GM19023 (cell line): ENCODE measurements around the gene KCNK17.

ENCODE experiments used
- ATAC-seq: cut with Tn5 transposase; IDR thresholded peaks from one replicate; pipeline ENCODE4 v1.9.1; 2021; ENCODE audit warnings: mild to moderate bottlenecking, moderate library complexity; ENCODE audit not compliant: unreplicated experiment

Gene KCNK17

DNA sequence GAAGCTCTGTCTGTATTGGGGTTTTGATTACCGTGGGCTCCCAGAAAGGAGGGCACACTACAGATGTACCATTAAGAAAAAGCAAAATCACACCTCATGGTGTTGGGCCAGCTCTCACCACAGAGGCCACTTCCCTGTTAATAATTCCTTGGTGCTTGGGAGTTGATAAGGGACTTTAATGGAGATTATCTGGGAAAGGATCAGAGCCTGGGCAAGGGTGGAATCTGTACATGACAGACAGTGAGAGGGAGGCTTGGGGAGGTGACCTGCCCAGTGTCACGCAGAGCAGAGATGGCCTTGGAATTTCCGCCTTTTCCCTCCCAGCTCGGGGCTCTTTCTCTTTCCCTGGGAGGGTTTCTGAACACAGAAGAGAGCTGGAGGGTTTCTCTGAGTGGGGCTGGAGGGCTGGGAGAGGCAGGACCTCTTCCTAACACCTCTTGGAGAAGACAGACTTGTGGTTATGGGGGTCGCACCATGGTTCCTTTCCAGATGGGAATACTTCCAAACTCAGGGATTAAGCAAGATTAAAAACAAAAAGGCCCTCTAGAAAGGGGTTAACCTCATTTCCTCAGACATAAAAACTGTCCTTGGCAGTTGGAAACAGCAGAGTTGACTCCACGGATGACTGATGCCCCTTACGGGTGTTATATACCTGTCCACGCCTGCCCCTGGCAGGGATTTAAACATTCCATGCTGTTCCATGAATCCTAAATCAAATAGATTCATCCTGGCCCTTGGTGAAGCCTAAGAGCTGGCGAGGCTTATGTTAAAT is 25.1 kb upstream of the KCNK17 start:
- no peak for ATAC-seq

DNA sequence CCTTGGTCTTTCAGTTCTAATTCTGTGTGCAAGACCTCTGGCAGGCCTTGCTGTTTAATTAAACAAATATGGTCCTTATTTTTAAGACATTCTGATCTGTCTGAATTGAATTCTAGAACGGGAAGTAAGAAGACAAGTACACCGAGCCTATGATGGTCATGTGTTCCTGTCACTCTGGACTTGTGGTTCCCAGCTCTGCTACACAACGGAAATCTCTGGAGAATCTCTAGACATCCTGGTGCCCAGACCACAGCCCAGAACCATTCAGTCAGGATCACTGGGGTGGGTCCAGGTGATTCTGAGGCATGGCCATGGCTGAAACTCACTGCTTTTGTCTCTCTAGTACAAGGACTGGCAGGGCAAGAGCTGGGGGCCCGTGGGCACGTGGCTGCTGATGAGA is 24.2 kb upstream of the KCNK17 start:
- no peak for ATAC-seq

DNA sequence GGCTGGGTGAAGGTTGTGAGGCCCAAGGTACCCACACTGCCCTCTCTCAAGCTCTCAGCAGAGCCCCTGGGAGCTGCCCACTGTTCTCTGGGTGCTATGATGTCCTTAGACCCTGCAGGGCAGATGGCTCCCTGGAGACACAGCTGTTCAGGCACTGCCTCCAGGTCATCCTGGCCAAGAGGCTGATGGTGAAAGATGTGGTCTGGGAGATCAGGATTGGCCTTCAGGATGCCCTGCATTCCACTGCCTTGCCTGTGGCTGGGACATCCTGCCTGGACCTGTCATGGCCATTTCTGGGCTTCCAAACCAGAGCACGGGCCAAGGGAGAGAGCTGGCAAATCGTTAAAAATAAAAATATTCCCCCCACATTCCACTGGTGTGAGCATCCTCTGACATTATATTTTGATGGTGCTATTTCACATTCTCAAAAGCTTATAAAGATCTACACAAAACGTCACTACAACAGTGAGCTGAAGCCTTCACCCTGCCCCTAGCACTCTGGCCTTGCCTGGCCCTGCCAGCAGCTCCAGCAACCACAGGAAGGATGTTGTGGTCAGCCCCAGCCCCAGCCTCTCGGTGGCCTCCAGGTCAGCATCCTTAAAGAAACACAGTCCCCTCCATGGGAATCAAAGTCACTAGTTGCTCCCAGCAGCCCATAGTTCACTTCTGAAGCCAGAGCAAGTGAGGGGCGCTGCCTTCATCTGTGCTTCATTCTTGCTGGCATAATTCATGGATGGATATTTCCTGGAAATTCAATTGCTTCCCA is 21.7 kb upstream of the KCNK17 start:
- no peak for ATAC-seq

DNA sequence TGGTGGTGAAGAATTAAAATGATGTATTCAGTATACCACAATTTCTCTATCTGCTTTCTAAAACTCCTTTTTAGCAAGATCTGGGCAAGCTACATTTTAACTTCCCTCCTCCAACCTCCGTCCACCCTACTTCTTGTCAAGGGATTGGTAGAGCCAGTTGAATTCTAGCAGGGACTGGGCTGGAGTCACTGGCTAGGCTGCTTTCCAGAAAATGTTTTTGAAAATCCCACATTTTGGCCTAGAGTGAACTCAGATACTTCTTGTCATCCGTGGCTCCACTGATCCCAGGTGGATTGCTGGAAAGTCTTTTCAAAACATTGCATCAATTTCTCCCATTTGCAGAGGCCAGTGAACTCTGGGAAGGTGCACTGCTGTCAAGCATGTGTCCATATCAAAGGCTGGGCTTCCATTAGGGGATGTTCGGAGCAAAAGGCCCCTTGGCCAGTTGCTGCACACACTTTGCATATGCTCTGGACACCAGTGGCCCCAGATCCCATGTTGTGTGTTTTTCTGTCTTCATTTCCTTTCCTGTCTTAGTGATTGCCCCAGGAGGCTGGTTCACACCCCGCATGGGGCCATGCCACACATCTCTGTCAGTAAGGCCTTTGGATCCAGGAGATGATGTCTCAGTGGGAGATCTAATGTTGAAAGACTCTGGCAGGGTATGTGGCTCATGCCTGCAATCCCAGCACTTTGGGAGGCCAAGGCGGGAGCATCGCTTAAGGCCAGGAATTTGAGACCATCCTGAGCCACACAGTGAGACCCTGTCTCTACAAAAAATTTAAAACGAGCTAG is 19.6 kb upstream of the KCNK17 start:
- ATAC-seq = no peak

DNA sequence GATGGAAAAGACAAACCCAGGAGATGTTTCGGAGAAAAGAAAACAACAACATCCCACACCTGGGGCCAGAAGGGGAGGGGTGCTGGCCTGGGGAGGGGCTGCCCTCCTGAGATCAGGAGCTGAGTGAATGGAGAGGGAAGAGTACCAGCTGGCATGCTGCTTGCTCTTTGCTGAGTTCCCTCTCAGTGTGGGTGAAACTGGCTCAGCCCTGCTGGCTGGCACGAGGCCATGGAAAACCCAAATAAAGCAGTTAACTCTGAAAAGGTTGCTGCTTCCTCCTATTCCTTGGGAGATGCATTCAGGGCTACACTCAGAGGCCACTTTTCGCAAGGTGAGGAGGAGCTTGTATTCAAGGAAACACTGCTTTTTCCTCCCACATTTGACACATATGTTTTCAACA is 16.3 kb upstream of the KCNK17 start:
- ATAC-seq = peak; percentile 17

DNA sequence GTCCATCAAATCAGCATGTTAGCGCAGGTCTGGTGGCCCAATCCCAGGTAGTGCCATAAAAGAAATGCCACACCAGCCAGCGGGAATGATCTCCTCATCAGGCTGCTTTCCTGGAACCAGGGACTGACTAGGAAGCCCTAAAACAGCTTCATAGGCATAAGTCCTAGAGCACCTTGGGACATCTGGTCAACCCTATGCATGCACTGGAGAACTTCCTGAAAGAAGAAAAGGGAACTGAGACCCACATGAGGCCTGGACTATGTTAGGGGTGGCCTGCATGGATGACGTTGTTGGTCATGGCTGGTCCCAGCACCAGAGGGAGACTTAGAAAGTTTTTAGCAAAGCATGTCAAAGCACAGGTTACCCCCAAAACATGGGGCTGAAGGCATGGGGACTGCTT is 15.8 kb upstream of the KCNK17 start:
- peak; percentile 83 for ATAC-seq

DNA sequence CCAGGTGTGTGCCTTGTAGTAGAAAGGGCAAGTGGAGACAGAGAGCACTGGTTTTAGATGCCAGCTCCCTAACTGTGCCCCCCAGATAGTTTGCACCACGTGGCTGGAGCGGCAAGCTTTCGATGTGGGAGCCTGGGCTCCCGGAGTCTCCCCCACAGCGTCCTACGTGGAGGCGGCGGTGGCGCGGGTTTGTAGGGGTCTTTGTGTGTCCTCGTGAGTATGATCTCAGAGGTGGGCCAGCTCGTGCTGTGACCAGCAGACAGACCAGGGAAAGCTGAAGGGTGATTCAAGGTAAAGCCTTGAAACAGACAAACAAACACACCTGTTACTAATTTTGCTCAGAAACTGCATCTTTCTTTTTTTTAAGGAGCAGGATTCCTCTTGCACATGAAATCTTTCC is 13.8 kb upstream of the KCNK17 start:
- no peak for ATAC-seq

DNA sequence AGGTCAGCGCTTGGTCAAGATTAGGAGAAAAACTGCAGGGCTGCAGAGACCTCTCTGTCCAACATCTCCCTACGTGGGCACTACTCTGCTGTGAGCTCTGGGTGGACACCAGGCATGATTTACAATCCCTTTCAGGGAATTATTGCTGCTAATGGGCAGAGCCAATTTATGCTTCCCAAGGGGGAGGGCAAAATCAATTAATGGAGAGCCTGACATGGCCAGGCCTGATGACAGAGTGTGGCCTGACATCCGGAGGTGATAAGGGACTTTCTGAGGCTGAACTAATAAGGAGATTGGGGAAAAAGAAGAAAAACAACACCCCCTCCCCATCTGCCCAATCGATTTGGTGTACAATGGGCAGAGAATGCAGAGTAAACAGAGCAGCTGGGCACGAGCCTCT is 13.3 kb upstream of the KCNK17 start:
- no peak for ATAC-seq

DNA sequence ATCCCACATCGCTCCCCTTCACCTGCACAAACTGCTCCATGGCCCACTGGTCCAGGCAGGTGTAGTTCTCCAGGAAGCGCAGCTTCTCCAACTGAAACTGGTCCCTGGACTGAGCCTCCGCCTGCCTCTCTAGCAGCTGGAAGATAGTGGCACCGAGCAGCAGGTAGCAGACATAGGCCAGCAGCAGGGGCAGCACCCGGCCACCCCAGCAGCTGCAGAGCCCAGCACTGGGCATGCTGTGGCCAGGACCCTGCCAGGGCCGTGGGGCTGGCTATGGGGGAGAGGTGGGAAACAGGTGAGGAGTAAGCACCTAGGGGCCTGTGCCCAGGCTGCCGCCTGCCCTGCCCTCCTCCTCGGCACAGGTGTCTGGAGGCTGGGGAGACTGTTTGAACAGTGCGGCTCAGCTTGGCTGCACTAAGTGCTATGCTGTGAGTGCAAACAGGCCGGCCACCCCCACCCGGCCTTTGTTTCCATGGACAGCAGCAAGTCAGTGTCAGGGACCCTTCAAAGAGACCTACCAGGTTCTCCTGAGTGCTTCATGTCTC is 8.2 kb upstream of the KCNK17 start, which contains the start of gene KCNK16:
Gene KCNK16, minus strand, starts transcription at position 397 of the 545 bp plus-strand sequence. Its CDS starts 162 bp downstream, at position 235.
- no peak for ATAC-seq

DNA sequence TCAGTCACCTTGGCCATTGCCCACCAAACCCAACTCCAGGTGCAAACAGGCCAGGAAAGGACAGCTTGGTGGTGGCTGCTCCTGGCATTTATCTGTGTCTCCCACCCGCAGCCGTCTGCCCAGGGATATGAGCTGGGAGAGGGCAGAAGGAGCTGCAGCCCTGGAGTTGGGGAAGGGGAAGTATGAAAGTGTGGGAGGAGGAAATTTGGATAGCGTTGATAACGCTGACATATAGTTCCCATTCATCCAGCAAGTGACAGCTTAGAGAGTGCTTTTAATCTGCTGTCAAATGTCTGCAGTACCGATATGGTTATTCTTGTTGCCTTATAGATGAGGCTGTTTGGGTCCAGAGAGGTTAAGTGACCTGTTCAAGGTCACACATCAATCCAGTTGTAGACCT is 7.5 kb upstream of the KCNK17 start:
- ATAC-seq = no peak

DNA sequence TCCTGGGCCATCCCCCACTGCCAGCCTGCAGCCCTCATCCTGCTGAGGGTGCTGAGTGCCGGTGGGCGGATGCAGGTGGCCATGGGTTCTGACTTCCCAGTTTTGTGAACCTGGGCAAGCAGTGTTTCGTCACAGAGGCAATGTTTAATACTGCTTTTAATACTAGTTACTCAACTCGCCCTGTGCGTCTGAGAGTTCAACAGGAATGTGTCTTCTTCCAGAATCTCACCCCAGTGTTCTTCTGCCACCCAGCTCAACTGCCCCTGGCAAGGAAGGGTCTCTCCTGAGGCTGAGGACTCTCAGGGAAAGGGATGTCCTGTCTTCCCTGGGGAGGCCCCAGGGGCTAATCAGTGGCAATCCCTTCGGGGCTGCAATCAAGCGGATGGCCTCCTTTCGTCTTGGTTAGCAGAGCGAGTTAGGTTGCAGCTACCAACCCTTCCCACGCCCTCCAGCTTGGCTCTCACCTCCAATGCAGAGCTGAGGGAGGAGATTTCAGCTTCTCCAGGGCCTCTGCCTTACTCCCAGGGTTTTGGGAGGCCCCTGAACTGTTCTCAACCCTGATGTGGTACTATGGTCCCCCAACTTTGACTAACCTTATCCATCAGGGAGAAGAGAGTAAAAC is 6.3 kb upstream of the KCNK17 start:
- ATAC-seq = no peak

DNA sequence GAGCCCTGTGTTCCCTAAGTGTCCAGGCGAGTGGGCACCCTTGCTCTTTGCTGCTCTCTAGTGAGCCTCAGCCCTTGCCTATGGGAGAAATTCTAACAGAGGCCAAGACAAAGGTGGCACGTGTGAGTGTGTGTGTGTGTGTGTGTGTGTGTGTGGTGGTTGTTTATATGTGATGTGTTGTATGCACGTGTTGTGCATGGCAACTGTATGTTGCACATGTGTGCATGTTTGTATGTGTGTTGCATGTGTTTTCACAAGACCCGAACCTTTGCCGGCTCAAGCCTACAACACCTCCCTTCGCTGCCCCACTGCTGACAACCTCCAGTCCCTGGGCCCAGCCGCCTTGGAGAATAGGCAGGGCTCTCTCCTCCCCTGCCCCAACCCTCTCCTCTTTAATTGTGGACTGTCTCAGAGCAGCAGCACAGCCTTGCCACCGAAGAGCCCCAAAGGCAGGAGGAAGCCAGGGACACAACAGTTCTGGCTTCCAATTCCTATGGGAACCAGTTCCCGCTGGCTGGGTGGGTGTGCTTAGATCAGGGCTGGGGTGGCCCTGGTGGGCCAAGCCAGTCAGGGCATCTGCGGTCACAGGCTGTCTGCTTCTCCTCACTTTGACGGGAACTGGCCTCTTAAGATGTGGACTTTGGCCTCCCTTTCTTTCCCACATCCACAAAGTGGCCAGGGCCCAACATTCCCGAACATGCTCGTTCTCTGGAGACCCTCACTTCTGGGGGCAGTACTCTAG is 5.6 kb upstream of the KCNK17 start:
- no peak for ATAC-seq

DNA sequence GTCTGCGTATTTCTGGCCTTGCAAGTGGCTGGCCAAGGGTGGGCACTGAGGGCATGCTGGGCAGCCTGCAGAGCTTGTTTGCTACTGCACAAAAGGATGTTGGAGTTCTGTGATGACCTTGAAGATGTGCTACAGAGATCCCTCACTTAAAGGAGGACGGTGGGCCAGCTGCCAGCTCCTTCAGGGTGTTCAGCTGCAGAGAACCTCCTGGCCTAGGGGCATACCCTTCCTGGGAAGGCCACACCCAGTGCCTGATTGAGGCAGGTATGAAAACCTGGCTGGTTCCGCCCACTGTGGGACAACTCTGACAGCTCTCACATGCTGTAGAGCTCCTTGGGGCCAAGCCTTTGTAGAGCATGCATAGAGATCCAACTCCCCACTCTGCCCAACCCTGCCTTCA is 3.0 kb upstream of the KCNK17 start:
- no peak for ATAC-seq

DNA sequence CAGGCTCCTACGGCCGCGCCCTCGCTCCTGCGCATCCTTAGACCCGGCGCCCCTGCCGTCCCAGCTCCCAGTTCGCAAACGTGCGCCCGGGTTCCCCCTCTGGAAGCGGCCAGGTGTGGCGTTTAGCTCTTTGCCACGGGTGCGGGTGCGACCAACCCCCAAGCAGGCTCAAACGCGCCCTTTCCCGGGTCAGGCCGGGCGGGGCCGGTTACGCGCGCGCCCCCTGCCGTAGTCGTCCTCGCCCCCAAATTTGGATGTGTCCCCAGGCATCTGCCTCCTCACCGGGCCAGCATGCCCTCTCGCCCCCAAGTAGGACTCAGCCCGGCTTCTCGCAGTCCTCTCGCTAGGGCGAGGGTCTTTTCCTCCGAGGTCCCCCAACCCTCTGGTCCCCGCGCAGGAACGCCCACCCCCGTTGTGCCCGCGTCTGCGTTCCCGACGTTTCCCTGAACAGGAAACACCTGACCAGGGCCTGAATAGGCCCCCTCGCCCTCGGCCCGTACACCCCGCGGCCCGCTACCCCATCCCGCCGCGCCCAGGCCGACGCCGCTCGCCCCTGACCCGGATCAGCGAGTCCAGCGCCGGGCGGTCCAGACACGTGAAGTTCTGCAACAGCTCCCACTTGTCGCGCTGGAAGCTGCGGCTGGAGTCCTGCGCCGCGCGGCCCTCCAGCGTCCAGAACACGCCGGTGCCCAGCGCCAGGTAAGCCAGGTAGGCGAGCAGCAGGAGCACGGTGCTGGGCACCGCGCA is 520 bp downstream of the KCNK17 start:
- no peak for ATAC-seq

DNA sequence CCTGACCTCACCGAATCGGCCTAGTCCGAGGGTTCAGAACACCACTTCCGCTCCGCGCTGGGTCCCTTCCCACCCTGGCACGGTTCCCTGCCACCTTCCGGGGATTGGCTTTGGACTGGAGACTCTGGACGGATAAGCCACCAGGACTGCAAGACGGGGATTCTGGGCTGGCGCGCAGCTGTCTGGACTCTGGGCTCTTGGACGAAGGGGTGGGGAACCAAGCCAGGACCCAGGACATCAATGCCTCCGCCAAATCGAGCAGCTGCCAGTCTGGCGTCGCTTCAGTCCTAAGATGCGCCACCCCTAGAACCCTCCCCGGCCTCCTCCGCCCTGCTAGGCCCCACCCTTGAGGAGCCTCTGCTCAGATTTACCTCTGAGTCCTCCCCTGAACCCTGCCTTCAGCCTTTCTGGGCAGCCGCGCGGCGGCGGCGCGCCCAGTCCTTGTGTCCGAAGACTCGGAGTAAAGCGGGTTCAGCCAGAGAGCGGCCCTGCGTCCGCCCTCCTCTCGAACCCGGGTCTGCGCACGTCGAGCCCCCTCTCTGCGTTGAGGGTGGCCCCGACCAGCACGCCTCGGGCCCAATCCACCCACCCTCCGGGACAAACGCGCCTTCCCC is 1.2 kb downstream of the KCNK17 start:
- ATAC-seq = no peak

DNA sequence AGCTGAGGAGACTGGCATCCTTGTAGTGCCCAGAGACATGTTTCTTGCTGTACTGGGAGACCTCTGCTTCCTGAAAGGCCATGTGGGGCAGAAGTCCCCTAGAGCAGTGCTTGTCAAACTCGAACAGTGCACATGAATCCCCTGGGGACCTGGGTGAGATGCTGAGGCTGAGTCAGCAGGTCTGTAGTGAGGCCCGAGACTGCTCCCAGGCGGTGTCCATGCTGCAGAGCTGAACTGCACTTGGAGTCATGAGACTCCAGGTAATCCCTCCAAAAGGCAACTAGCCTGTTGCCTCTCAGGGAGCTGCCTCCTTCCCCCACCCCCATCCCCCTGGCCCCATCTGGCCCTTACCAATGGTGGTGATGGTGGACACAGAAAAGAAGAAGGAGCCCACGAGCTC is 3.7 kb downstream of the KCNK17 start:
- ATAC-seq = no peak

DNA sequence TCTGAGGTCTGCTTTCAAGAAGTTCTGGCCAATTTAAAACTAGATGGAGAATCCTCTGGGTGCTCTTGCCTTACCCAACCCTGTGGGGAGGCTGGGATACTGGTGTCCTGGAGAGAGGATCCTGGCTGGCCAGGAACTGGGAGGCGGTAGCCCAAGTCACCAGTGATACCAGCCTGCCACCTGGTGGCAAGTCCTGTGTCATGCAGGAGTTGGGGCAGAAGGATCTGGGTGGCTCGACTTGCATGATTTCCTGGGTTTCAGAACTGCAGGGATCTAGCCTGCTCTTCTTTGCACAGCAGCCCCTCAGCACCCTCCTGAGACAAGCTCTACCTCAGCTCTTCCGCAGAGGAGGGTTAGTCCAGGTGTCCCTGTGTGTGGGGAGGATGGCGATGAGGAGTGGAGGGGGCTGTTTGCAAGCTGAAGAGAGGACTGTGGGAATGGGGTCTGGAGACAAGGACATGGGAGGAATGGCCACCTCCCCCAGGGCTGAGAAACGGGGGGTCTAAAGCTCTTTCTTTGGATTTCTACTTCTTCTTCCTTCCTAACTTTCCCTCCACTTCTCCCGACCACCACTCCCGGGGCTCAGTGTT is 4.2 kb downstream of the KCNK17 start:
- ATAC-seq = no peak

DNA sequence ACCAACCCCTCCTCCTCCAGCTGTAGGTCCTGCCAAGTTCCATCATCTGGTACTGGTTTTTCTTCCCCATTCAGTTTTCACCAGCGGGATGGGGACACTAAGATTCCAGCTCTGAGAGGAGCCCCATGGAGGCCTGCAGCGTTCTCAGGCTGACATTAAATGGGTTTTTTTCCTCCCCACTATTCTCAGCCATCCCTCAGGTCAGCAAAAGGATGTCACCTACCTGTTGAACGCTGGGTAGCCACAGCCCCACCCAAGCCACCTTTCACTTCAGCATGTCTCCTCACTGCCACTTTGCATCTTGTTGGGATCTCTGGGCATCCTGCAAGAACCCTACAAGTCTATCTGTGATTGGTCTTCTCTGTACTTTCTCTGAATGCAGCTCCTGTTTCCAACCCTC is 6.8 kb downstream of the KCNK17 start:
- no peak for ATAC-seq

DNA sequence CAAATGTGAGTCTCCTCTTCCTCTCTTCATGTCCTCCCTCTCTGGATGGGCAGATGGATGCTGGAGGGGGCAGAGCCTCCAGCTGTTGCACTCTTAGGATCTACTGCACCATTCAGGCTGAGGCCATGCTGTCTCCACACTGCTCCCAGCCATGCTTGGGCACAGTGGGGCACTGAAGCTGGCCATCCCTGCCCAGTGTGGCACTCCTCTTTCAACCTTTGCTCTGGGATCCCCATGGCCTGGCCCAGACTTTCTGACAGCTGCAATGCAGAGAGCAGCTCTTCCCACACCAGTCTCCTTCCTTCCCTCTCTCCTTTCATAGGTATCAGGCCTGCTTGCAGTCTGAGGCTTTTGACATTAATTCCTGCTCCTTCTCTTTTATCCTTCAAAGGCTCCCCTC is 9.3 kb downstream of the KCNK17 start:
- ATAC-seq = no peak
